ENCODE data around the gene PHF2.

The PHF2 gene

DNA sequence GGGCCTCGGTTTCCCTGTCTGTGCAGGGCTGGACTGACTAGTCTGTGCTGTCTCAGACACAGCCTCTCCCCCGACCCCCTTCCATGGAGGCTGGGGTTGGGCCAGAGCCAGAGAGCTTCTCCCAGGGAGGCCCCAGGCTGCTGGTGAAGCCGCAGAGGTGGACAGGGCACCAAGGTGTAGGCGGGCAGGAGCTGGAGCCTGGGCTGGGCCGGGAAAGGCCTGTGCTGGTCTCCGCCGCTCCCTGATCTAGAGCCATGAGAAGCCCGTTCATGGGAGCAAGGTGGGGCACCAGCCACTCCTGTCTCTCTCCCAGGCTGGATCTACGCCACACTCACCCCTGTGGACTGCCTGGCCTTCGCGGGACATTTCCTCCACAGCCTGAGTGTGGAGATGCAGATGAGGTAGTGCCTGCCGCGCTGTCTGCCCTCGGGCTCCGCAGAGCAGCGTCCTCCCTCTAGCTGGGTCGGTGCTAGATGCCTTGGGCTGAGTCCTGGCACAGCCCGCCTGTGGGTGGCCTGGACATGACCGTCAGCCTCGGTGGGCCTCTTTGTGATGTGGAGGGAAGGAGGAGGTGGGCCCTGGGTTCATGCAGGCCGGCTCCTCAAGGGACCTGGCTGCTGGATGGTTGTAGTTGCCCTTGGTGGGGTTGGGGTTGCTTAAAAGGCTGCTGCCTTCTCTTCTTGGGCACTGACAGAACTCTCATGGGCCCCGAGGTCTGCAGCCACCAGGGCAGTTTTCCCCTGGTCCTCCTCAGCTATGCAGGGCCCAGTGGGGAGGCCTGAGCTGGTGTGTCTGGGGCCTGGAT is 79.4 kb downstream of the PHF2 start:
- Histone ChIP-seq H3K27ac (ENCODE audit: low read length) (no peak overlapping the region), H3K27me3 (replicated peaks; ENCODE audit: insufficient read depth, low read length) (no peaks in the 10 kb centered on the region), H3K9me2 (replicated peaks; ENCODE audit: insufficient read depth, low read length) (no peaks in the 10 kb centered on the region), H3K36me3 (replicated peaks; ENCODE audit: insufficient read depth, low read length) (no peaks in the 10 kb centered on the region), H3K9me3 (replicated peaks; ENCODE audit: insufficient read depth, low read length) (no peaks in the 10 kb centered on the region), H3K79me2 (ENCODE audit: low read length) (no peaks in the 10 kb centered on the region), H2AFZ (ENCODE audit: low read length) (no peak overlapping the region), H3K4me3 (ENCODE audit: low read length) (no peak overlapping the region), H3K4me2 (ENCODE audit: low read depth, low read length) (no peak overlapping the region), H3K4me1 (ENCODE audit: low read length) (no peaks in the 10 kb centered on the region), H3K9ac (ENCODE audit: low read length) (no peak overlapping the region), H4K20me1 (ENCODE audit: insufficient read depth, low read length) (no peaks in the 10 kb centered on the region), H3F3A (ENCODE audit: insufficient read depth, low read length) (no peaks in the 10 kb centered on the region)
- TF ChIP-seq, protein P1, sequence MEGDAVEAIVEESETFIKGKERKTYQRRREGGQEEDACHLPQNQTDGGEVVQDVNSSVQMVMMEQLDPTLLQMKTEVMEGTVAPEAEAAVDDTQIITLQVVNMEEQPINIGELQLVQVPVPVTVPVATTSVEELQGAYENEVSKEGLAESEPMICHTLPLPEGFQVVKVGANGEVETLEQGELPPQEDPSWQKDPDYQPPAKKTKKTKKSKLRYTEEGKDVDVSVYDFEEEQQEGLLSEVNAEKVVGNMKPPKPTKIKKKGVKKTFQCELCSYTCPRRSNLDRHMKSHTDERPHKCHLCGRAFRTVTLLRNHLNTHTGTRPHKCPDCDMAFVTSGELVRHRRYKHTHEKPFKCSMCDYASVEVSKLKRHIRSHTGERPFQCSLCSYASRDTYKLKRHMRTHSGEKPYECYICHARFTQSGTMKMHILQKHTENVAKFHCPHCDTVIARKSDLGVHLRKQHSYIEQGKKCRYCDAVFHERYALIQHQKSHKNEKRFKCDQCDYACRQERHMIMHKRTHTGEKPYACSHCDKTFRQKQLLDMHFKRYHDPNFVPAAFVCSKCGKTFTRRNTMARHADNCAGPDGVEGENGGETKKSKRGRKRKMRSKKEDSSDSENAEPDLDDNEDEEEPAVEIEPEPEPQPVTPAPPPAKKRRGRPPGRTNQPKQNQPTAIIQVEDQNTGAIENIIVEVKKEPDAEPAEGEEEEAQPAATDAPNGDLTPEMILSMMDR (IDR thresholded peaks at IDR 0.05; ENCODE audit: low read length), result no peak
- TF ChIP-seq EZH2 (optimal IDR thresholded peaks at IDR 0.05; ENCODE audit: low read depth, low read length) (no peak), EZH2phosphoT487 (IDR thresholded peaks at IDR 0.05; ENCODE audit: low read length) (no peak)
- no peak for DNase-seq

DNA sequence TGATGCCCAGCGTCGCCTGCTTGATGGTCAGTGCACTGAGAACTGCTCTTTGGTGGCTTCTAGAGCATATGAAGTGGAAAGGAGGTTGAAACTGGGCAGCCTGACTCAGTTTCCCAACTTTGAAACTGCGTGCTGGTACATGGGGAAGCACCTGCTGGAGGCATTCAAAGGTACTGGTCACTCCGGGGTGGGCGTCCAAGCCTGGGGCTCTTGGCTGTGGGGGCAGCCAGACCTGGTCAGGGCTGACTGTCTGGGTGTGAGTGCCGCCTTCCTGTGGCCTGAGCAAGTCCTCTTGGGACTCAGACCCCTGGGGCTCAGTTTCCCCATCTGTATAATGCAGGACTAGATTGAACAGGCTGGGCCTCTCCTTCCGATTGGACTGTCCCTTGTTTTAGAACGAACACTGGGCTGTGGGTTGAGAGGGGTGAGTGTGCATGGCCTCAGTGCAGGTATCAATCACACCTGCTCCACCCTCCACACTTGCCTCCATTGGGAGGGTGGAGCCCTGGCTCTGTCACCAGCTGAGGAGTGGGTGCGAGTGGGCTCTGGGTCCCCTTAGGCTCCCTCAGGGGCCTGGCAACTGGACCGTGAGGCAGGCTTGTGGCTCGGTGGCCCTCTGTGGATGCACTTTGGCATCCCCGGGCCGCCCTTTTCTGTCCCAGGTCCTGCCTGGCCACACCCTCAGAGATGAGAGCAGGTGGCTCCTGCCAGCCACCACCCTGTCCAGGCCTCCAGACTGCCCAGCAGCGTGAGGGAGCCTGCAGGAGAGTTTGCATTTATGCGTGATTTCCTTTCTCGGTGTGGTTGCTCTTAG is 80.2 kb downstream of the PHF2 start:
- TF ChIP-seq, protein P1 (IDR thresholded peaks at IDR 0.05; ENCODE audit: low read length), result no peak
- no peak for TF ChIP-seq EZH2 (optimal IDR thresholded peaks at IDR 0.05; ENCODE audit: low read depth, low read length)
- no peak for TF ChIP-seq EZH2phosphoT487 (IDR thresholded peaks at IDR 0.05; ENCODE audit: low read length)
- Histone ChIP-seq H4K20me1 (ENCODE audit: insufficient read depth, low read length) (no peaks in the 10 kb centered on the region), H3K9ac (ENCODE audit: low read length) (no peak overlapping the region), H3K9me3 (replicated peaks; ENCODE audit: insufficient read depth, low read length) (no peaks in the 10 kb centered on the region), H3K4me2 (ENCODE audit: low read depth, low read length) (no peak overlapping the region), H3K36me3 (replicated peaks; ENCODE audit: insufficient read depth, low read length) (no peaks in the 10 kb centered on the region), H3K27me3 (replicated peaks; ENCODE audit: insufficient read depth, low read length) (no peaks in the 10 kb centered on the region), H3K9me2 (replicated peaks; ENCODE audit: insufficient read depth, low read length) (no peaks in the 10 kb centered on the region), H2AFZ (ENCODE audit: low read length) (no peak overlapping the region), H3K27ac (ENCODE audit: low read length) (no peak overlapping the region), H3K4me3 (ENCODE audit: low read length) (no peak overlapping the region), H3K79me2 (ENCODE audit: low read length) (no peaks in the 10 kb centered on the region), H3K4me1 (ENCODE audit: low read length) (no peaks in the 10 kb centered on the region), H3F3A (ENCODE audit: insufficient read depth, low read length) (no peaks in the 10 kb centered on the region)
- no peak for DNase-seq

DNA sequence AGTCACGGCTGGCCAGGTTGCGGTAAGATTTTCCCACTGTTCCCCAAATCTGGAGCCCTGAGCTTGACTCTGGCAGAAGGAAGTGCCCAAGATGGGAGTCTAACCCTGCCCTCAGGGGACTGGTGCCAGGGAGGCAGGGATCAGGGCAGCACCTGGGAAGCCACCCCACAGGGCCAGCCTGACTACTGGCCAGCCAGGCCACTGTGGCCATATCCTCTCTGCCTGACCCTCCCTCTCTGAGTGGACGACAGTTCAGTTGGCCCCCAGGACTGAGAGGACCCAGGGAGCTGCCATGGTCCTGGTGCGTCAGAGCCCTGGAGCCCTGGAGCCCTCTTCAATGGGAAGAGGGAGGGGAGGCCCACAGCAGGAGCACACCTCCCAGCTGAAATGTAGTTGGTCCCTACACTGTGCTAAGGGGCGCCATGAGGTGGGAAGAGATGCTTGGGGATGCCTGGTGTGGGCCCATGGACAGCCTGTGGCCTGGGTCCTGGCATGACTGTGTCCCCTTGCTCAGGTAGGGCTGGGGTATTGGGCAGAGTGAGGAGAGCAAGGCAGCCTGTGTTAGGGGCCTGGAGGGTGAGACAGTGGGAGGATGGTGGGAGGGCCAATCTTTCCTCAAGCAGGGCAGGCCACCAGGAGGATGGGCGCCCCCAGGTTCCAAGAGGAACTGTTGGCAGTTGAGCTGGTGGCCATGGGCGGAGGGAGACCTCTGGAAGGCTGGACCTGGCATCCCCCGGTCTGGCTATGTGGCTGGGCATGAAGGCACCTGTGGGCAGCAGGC is 81.1 kb downstream of the PHF2 start:
- H3K79me2 ChIP-seq (ENCODE audit: low read length), result no peaks in the 10 kb centered on the region

More for the DNA sequence above, 81.1 kb downstream of the PHF2 start:
- Histone ChIP-seq H3F3A (ENCODE audit: insufficient read depth, low read length) (no peaks in the 10 kb centered on the region), H3K4me3 (ENCODE audit: low read length) (no peak overlapping the region), H3K36me3 (replicated peaks; ENCODE audit: insufficient read depth, low read length) (no peaks in the 10 kb centered on the region), H3K9ac (ENCODE audit: low read length) (no peak overlapping the region), H3K27ac (ENCODE audit: low read length) (no peak overlapping the region), H3K4me1 (ENCODE audit: low read length) (no peaks in the 10 kb centered on the region), H3K27me3 (replicated peaks; ENCODE audit: insufficient read depth, low read length) (no peaks in the 10 kb centered on the region), H3K9me3 (replicated peaks; ENCODE audit: insufficient read depth, low read length) (no peaks in the 10 kb centered on the region), H3K4me2 (ENCODE audit: low read depth, low read length) (no peak overlapping the region), H3K9me2 (replicated peaks; ENCODE audit: insufficient read depth, low read length) (no peaks in the 10 kb centered on the region), H4K20me1 (ENCODE audit: insufficient read depth, low read length) (no peaks in the 10 kb centered on the region), H2AFZ (ENCODE audit: low read length) (no peak overlapping the region)
- DNase-seq, result no peak
- TF ChIP-seq, protein P1 (IDR thresholded peaks at IDR 0.05; ENCODE audit: low read length), result no peak
